HEK293 (cell line): ENCODE results near the gene HBZ.

Source experiments
- GLIS2 ChIP-seq: fragments of 450-650 bp; formaldehyde crosslinking; IDR thresholded peaks from 2 replicates; pipeline ENCODE4 v1.5.1; 2016; ENCODE audit warnings: missing biosample characterization, missing genetic modification characterization
- HOXC10 ChIP-seq: sonication (generic); formaldehyde crosslinking; IDR thresholded peaks from 2 replicates; pipeline ENCODE4 v1.8.1; 2023; ENCODE audit warnings: mild to moderate bottlenecking, missing genetic modification reagents
- IKZF3 ChIP-seq: fragments of 450-650 bp; IDR thresholded peaks from 2 replicates; pipeline ENCODE4 v1.5.0; 2018; ENCODE audit warnings: missing biosample characterization, mild to moderate bottlenecking, missing genetic modification characterization, moderate library complexity
- KLF7 ChIP-seq: fragments of 450-650 bp; formaldehyde crosslinking; IDR thresholded peaks from 2 replicates; pipeline ENCODE4 v1.5.1; 2016; ENCODE audit warnings: missing biosample characterization, missing genetic modification characterization, borderline replicate concordance
- MEIS1 ChIP-seq: sonication (generic); formaldehyde crosslinking; IDR thresholded peaks from 2 replicates; pipeline ENCODE4 v1.8.1; 2022; ENCODE audit warnings: missing genetic modification reagents, mild to moderate bottlenecking, borderline replicate concordance
- MZF1 ChIP-seq: fragments of 450-650 bp; formaldehyde crosslinking; IDR thresholded peaks from 2 replicates; pipeline ENCODE4 v1.5.1; 2017; ENCODE audit warnings: missing biosample characterization, missing genetic modification characterization, borderline replicate concordance
- PRDM6 ChIP-seq: fragments of 450-650 bp; formaldehyde crosslinking; IDR thresholded peaks from 2 replicates; pipeline ENCODE4 v1.5.1; 2017; ENCODE audit warnings: missing biosample characterization, missing genetic modification characterization
- ZBTB1 ChIP-seq: fragments of 450-650 bp; formaldehyde crosslinking; IDR thresholded peaks from 2 replicates; pipeline ENCODE4 v1.5.1; 2016; ENCODE audit warnings: missing biosample characterization, missing genetic modification characterization
- ZBTB17 ChIP-seq: fragments of 450-650 bp; formaldehyde crosslinking; IDR thresholded peaks from 2 replicates; pipeline ENCODE4 v1.5.1; 2016; ENCODE audit warnings: missing biosample characterization, missing genetic modification characterization
- ZBTB21 ChIP-seq: fragments of 450-650 bp; formaldehyde crosslinking; IDR thresholded peaks from 2 replicates; pipeline ENCODE4 v1.5.1; 2017; ENCODE audit warnings: missing biosample characterization, missing genetic modification characterization
- ZBTB44 ChIP-seq: fragments of 450-650 bp; IDR thresholded peaks from 2 replicates; pipeline ENCODE4 v1.5.1; 2018; ENCODE audit warnings: missing biosample characterization, mild to moderate bottlenecking, missing genetic modification characterization
- ZNF114 ChIP-seq: fragments of 450-650 bp; formaldehyde crosslinking; IDR thresholded peaks from 2 replicates; pipeline ENCODE4 v1.5.0; 2017; ENCODE audit warnings: missing biosample characterization, missing genetic modification characterization
- ZNF132 ChIP-seq: fragments of 450-650 bp; formaldehyde crosslinking; IDR thresholded peaks from 2 replicates; pipeline ENCODE4 v1.5.1; 2017; ENCODE audit warnings: missing biosample characterization, missing genetic modification characterization, borderline replicate concordance
- ZNF169 ChIP-seq: fragments of 450-650 bp; formaldehyde crosslinking; IDR thresholded peaks from 2 replicates; pipeline ENCODE4 v1.5.1; 2016; ENCODE audit warnings: missing biosample characterization, missing genetic modification characterization
- ZNF23 ChIP-seq: fragments of 450-650 bp; formaldehyde crosslinking; IDR thresholded peaks from 2 replicates; pipeline ENCODE4 v1.5.1; 2016; ENCODE audit warnings: missing biosample characterization, missing genetic modification characterization, borderline replicate concordance
- ZNF248 ChIP-seq: fragments of 450-650 bp; formaldehyde crosslinking; IDR thresholded peaks from 2 replicates; pipeline ENCODE4 v1.5.1; 2017; ENCODE audit warnings: missing biosample characterization, missing genetic modification characterization
- ZNF266 ChIP-seq: fragments of 450-650 bp; formaldehyde crosslinking; IDR thresholded peaks from 2 replicates; pipeline ENCODE4 v1.5.1; 2016; ENCODE audit warnings: missing biosample characterization, missing genetic modification characterization, low read depth
- ZNF366 ChIP-seq: fragments of 450-650 bp; formaldehyde crosslinking; conservative IDR thresholded peaks from 2 replicates; pipeline ENCODE4 v1.5.1; 2016; ENCODE audit warnings: missing biosample characterization, missing genetic modification characterization
- ZNF391 ChIP-seq: fragments of 450-650 bp; formaldehyde crosslinking; IDR thresholded peaks from 2 replicates; pipeline ENCODE4 v1.5.1; 2016; ENCODE audit warnings: low read depth, missing biosample characterization, missing genetic modification characterization, borderline replicate concordance
- ZNF518A ChIP-seq: fragments of 450-650 bp; formaldehyde crosslinking; conservative IDR thresholded peaks from 2 replicates; pipeline ENCODE4 v1.5.1; 2016; ENCODE audit warnings: low read depth, missing biosample characterization, missing genetic modification characterization
- ZNF654 ChIP-seq: fragments of 450-650 bp; formaldehyde crosslinking; IDR thresholded peaks from 2 replicates; pipeline ENCODE4 v1.5.1; 2016; ENCODE audit warnings: low read depth, missing biosample characterization, missing genetic modification characterization
- ZNF830 ChIP-seq: fragments of 450-650 bp; IDR thresholded peaks from 2 replicates; pipeline ENCODE4 v1.5.0; 2018; ENCODE audit warnings: missing biosample characterization, missing genetic modification characterization, low read depth, mild to moderate bottlenecking, moderate library complexity
- ZSCAN16 ChIP-seq: fragments of 450-650 bp; formaldehyde crosslinking; IDR thresholded peaks from 2 replicates; pipeline ENCODE4 v1.5.1; 2016; ENCODE audit warnings: missing biosample characterization, missing genetic modification characterization
- TF ChIP-seq, protein P1 (sequence below): fragments of 450-650 bp; formaldehyde crosslinking; IDR thresholded peaks from 2 replicates; pipeline ENCODE4 v1.5.1; 2016; ENCODE audit warnings: missing biosample characterization, missing genetic modification characterization
- TF ChIP-seq, protein P2 (sequence below): fragments of 450-650 bp; formaldehyde crosslinking; IDR thresholded peaks from 2 replicates; pipeline ENCODE4 v1.5.1; 2016; ENCODE audit warnings: missing biosample characterization, missing genetic modification characterization

Gene HBZ

GRCh38 chr16:180681-181564 is 28.5 kb downstream of the HBZ start (continued):
- TF ChIP-seq PRDM6 (tag by site-specific recombination) (no peak), ZNF169 (tag by site-specific recombination) (no peak), KLF7 (tag by site-specific recombination) (no peak), ZBTB44 (peak; percentile 60; the same call in 1 of the 2 replicates), ZNF23 (no peak), MEIS1 (no peak), IKZF3 (tag by site-specific recombination) (0 out of 2 replicates have a peak, but pooled peaks have one; percentile 6), ZNF266 (tag by site-specific recombination) (no peak), ZSCAN16 (tag by site-specific recombination) (no peak), ZBTB21 (tag by site-specific recombination) (no peak), MZF1 (tag by site-specific recombination) (0 out of 2 replicates have a peak, but pooled peaks have one; percentile 17), ZNF654 (tag by site-specific recombination) (no peak), ZNF518A (tag by site-specific recombination) (no peak), HOXC10 (CRISPR knock-in tag) (no peak), ZNF366 (tag by site-specific recombination) (no peak), ZBTB1 (peak; percentile 85; the same call in 1 of the 2 replicates), ZNF391 (no peak), ZNF830 (no peak), GLIS2 (tag by site-specific recombination) (peak; percentile 55; the same call in 1 of the 2 replicates), ZBTB17 (tag by site-specific recombination) (peak; percentile 77), ZNF132 (no peak), ZNF114 (tag by site-specific recombination) (no peak), ZNF248 (tag by site-specific recombination) (no peak)
- TF ChIP-seq, protein P1, sequence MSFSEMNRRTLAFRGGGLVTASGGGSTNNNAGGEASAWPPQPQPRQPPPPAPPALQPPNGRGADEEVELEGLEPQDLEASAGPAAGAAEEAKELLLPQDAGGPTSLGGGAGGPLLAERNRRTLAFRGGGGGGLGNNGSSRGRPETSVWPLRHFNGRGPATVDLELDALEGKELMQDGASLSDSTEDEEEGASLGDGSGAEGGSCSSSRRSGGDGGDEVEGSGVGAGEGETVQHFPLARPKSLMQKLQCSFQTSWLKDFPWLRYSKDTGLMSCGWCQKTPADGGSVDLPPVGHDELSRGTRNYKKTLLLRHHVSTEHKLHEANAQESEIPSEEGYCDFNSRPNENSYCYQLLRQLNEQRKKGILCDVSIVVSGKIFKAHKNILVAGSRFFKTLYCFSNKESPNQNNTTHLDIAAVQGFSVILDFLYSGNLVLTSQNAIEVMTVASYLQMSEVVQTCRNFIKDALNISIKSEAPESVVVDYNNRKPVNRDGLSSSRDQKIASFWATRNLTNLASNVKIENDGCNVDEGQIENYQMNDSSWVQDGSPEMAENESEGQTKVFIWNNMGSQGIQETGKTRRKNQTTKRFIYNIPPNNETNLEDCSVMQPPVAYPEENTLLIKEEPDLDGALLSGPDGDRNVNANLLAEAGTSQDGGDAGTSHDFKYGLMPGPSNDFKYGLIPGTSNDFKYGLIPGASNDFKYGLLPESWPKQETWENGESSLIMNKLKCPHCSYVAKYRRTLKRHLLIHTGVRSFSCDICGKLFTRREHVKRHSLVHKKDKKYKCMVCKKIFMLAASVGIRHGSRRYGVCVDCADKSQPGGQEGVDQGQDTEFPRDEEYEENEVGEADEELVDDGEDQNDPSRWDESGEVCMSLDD (tag by site-specific recombination): no peak
- TF ChIP-seq, protein P2, sequence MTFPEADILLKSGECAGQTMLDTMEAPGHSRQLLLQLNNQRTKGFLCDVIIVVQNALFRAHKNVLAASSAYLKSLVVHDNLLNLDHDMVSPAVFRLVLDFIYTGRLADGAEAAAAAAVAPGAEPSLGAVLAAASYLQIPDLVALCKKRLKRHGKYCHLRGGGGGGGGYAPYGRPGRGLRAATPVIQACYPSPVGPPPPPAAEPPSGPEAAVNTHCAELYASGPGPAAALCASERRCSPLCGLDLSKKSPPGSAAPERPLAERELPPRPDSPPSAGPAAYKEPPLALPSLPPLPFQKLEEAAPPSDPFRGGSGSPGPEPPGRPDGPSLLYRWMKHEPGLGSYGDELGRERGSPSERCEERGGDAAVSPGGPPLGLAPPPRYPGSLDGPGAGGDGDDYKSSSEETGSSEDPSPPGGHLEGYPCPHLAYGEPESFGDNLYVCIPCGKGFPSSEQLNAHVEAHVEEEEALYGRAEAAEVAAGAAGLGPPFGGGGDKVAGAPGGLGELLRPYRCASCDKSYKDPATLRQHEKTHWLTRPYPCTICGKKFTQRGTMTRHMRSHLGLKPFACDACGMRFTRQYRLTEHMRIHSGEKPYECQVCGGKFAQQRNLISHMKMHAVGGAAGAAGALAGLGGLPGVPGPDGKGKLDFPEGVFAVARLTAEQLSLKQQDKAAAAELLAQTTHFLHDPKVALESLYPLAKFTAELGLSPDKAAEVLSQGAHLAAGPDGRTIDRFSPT: peak; percentile 91
